H1 (cell line): ENCODE results near the gene RPL39L. TPM values are rescaled to one million over a fixed set of nuclear protein-coding genes. Genes with fewer than 3 reads are reported as not detected.

Experiments used
- CTCF ChIA-PET: fragments of 300-600 bp; sonication (Branson Sonifier 250); formaldehyde crosslinking; loops from one replicate; lab custom pipeline; 2021; ENCODE audit not compliant: partially characterized antibody; lab: Charles Lee
- POLR2A ChIA-PET: fragments of 300-600 bp; sonication (Branson Sonifier 250); formaldehyde crosslinking; loops from one replicate; lab custom pipeline; 2021; ENCODE audit warnings: inconsistent platforms; ENCODE audit not compliant: partially characterized antibody; lab: Charles Lee
- DNase-seq, 2 experiments: peaks; one replicate each; pipeline versions ENCODE4 v3.0.0 to v3.0.0-alpha.2; 2010 to 2022; ENCODE audit warnings: low spot score in 2 of 2, low read depth in 1 of 2, mixed read lengths in 1 of 2
- FAIRE-seq: peaks from 2 replicates; lab custom pipeline; 2011; peaks lifted over from hg19 to GRCh38; lab: Jason Lieb, UNC
- H2AFZ ChIP-seq: 2 replicates; pipeline ENCODE4 v1.8.1; 2012; ENCODE audit warnings: low read length, inconsistent platforms
- H2AK5ac ChIP-seq: 2 replicates; pipeline ENCODE4 v1.6.1; 2013; ENCODE audit warnings: low read depth, low read length
- H2BK120ac ChIP-seq: replicated peaks from 2 replicates; pipeline ENCODE3; 2013; ENCODE audit warnings: low read depth, low read length, inconsistent platforms
- H2BK12ac ChIP-seq: 2 replicates; pipeline ENCODE4 v1.6.1; 2013; ENCODE audit warnings: low read depth, low read length
- H2BK15ac ChIP-seq: 2 replicates; pipeline ENCODE4 v1.6.1; 2013; ENCODE audit warnings: low read length
- H2BK20ac ChIP-seq: 2 replicates; pipeline ENCODE4 v1.6.1; 2013; ENCODE audit warnings: low read length
- H2BK5ac ChIP-seq: 2 replicates; pipeline ENCODE4 v1.6.1; 2013; ENCODE audit warnings: low read depth, low read length
- H3K14ac ChIP-seq: 2 replicates; pipeline ENCODE4 v1.6.1; 2013; ENCODE audit warnings: inconsistent platforms; ENCODE audit not compliant: insufficient read length
- H3K18ac ChIP-seq: 2 replicates; pipeline ENCODE4 v1.6.1; 2013; ENCODE audit warnings: low read length; ENCODE audit errors: extremely low read depth
- H3K23ac ChIP-seq: 2 replicates; pipeline ENCODE4 v1.6.1; 2013; ENCODE audit warnings: inconsistent platforms; ENCODE audit not compliant: insufficient read length
- H3K23me2 ChIP-seq: 2 replicates; pipeline ENCODE4 v1.6.1; 2013; ENCODE audit warnings: low read depth, low read length
- H3K27ac ChIP-seq: 2 replicates; pipeline ENCODE4 v1.6.1; 2011; ENCODE audit warnings: low read depth, low read length, inconsistent platforms
- H3K27me3 ChIP-seq, 4 experiments: replicated peaks in 1 of 4; 1 replicate in 1 of 4; 2 replicates in 3 of 4; pipeline versions ENCODE4 v1.6.1 to v1.8.1; 2011 to 2013; ENCODE audit warnings: low read length in 3 of 4, mild to moderate bottlenecking in 3 of 4, inconsistent platforms in 2 of 4, mixed read lengths in 2 of 4, moderate library complexity in 1 of 4; ENCODE audit not compliant: control insufficient read depth in 3 of 4, insufficient read depth in 3 of 4; ENCODE audit errors: extremely low read depth in 1 of 4
- H3K36me3 ChIP-seq, 4 experiments: 2 replicates each; pipeline versions ENCODE4 v1.6.1 to v1.8.1; 2011 to 2013; ENCODE audit warnings: mild to moderate bottlenecking in 4 of 4, low read length in 3 of 4, moderate library complexity in 2 of 4, control low read depth in 1 of 4, inconsistent platforms in 1 of 4; ENCODE audit not compliant: insufficient read depth in 4 of 4, control insufficient read depth in 2 of 4
- H3K4ac ChIP-seq: replicated peaks from 2 replicates; pipeline ENCODE3; 2013; ENCODE audit warnings: low read length, low read depth, mixed read lengths, inconsistent platforms; ENCODE audit not compliant: insufficient read length
- H3K4me1 ChIP-seq, 4 experiments: replicated peaks in 1 of 4; 1 replicate in 1 of 4; 2 replicates in 3 of 4; pipeline versions ENCODE4 v1.6.1 to v1.8.1; 2011 to 2013; ENCODE audit warnings: low read length in 3 of 4, inconsistent platforms in 2 of 4, mixed read lengths in 1 of 4; ENCODE audit not compliant: insufficient read depth in 4 of 4, control insufficient read depth in 3 of 4
- H3K4me2 ChIP-seq, 2 experiments: 2 replicates each; pipeline versions ENCODE4 v1.6.1 to v1.8.1; 2011 to 2013; ENCODE audit warnings: low read depth in 2 of 2, low read length in 2 of 2, control low read depth in 1 of 2, inconsistent platforms in 1 of 2, mild to moderate bottlenecking in 1 of 2; ENCODE audit not compliant: insufficient read depth in 1 of 2
- H3K4me3 ChIP-seq, 4 experiments: fragments of 200-600, 300-600 bp in 1 of 4; sonication (generic), shearing (Covaris generic), sonication (Bioruptor Twin) in 1 of 4; 2 replicates each; pipeline versions ENCODE4 v1.5.1 to v1.8.1; 2011 to 2016; ENCODE audit warnings: low read length in 4 of 4, low read depth in 3 of 4, control low read depth in 2 of 4, inconsistent platforms in 2 of 4, mild to moderate bottlenecking in 2 of 4, mixed read lengths in 1 of 4, moderate library complexity in 1 of 4; ENCODE audit not compliant: insufficient read depth in 2 of 4; ENCODE audit errors: extremely low read depth in 1 of 4
- H3K56ac ChIP-seq: replicated peaks from 2 replicates; pipeline ENCODE3; 2013; ENCODE audit warnings: low read depth, mild to moderate bottlenecking, mixed read lengths, low read length, inconsistent platforms; ENCODE audit not compliant: insufficient read length
- H3K79me1 ChIP-seq: 2 replicates; pipeline ENCODE4 v1.6.1; 2013; ENCODE audit warnings: low read depth, low read length, control low read depth
- H3K79me2 ChIP-seq, 2 experiments: 2 replicates each; pipeline versions ENCODE4 v1.6.1 to v1.8.1; 2012 to 2013; ENCODE audit warnings: low read length in 2 of 2, mild to moderate bottlenecking in 2 of 2, inconsistent platforms in 1 of 2; ENCODE audit not compliant: insufficient read depth in 2 of 2, control insufficient read depth in 1 of 2
- H3K9ac ChIP-seq, 4 experiments: replicated peaks in 1 of 4; 1 replicate in 1 of 4; 2 replicates in 3 of 4; pipeline versions ENCODE4 v1.6.1 to v1.8.1; 2011 to 2013; ENCODE audit warnings: low read depth in 3 of 4, low read length in 3 of 4, control low read depth in 2 of 4, mild to moderate bottlenecking in 2 of 4, moderate library complexity in 2 of 4, inconsistent platforms in 1 of 4; ENCODE audit errors: extremely low read depth in 1 of 4
- H3K9me3 ChIP-seq, 2 experiments: 2 replicates each; pipeline versions ENCODE4 v1.6.1 to v1.8.1; 2012 to 2013; ENCODE audit warnings: mild to moderate bottlenecking in 2 of 2, moderate library complexity in 2 of 2, control low read depth in 1 of 2, inconsistent platforms in 1 of 2, low read depth in 1 of 2, low read length in 1 of 2, mixed read lengths in 1 of 2; ENCODE audit not compliant: insufficient read depth in 2 of 2
- H4K20me1 ChIP-seq, 2 experiments: replicated peaks in 1 of 2; 2 replicates each; pipeline versions ENCODE3 to v1.8.1; 2011 to 2013; ENCODE audit warnings: inconsistent platforms in 2 of 2, low read length in 2 of 2, mild to moderate bottlenecking in 1 of 2; ENCODE audit not compliant: insufficient read depth in 2 of 2, control insufficient read depth in 1 of 2
- H4K5ac ChIP-seq: 2 replicates; pipeline ENCODE4 v1.6.1; 2013; ENCODE audit warnings: low read length, low read depth, mixed read lengths, inconsistent platforms; ENCODE audit not compliant: insufficient read length
- H4K8ac ChIP-seq: 2 replicates; pipeline ENCODE4 v1.8.0; 2013; ENCODE audit warnings: mild to moderate bottlenecking, moderate library complexity, low read length, inconsistent platforms; ENCODE audit not compliant: insufficient read depth; ENCODE audit errors: extremely low read depth
- H4K91ac ChIP-seq: replicated peaks from 2 replicates; pipeline ENCODE3; 2013; ENCODE audit warnings: low read length, mixed read lengths, inconsistent platforms; ENCODE audit not compliant: insufficient read length
- ATF3 ChIP-seq: IDR thresholded peaks from 2 replicates; pipeline ENCODE4 v1.6.1; 2011; ENCODE audit warnings: low read depth, mild to moderate bottlenecking, low read length; ENCODE audit not compliant: insufficient read depth
- BACH1 ChIP-seq: IDR thresholded peaks from 2 replicates; pipeline ENCODE4 v1.6.1; 2012; ENCODE audit warnings: low read length, improper control_type of control experiment
- CEBPB ChIP-seq: IDR thresholded peaks from 2 replicates; pipeline ENCODE4 v1.6.1; 2012; ENCODE audit warnings: low read depth, low read length
- CTBP2 ChIP-seq: IDR thresholded peaks from 2 replicates; pipeline ENCODE4 v1.7.0; 2011; ENCODE audit warnings: borderline replicate concordance, mild to moderate bottlenecking, moderate library complexity, mixed read lengths, low read length; ENCODE audit not compliant: insufficient read depth, insufficient read length
- GABPA ChIP-seq: IDR thresholded peaks from 2 replicates; pipeline ENCODE4 v1.6.1; 2011; ENCODE audit warnings: mild to moderate bottlenecking, low read length, moderate library complexity, borderline replicate concordance; ENCODE audit not compliant: insufficient read depth
- HDAC6 ChIP-seq: IDR thresholded peaks from one replicate; pipeline ENCODE4 v1.7.1; 2012; ENCODE audit warnings: low read depth, mild to moderate bottlenecking, inconsistent platforms, low read length, moderate library complexity
- JUN ChIP-seq: IDR thresholded peaks from 2 replicates; pipeline ENCODE4 v1.6.1; 2011; ENCODE audit warnings: low read depth, mild to moderate bottlenecking, improper control_type of control experiment, low read length
- KDM4A ChIP-seq: IDR thresholded peaks from one replicate; pipeline ENCODE4 v1.7.1; 2012; ENCODE audit warnings: low read depth, mild to moderate bottlenecking, moderate library complexity, low read length, inconsistent platforms; ENCODE audit not compliant: severe bottlenecking
- NRF1 ChIP-seq: IDR thresholded peaks from 2 replicates; pipeline ENCODE4 v1.6.1; 2011; ENCODE audit warnings: mild to moderate bottlenecking, low read depth, low read length, improper control_type of control experiment
- RXRA ChIP-seq: IDR thresholded peaks from 2 replicates; pipeline ENCODE4 v1.6.1; 2011; ENCODE audit warnings: low read depth, mild to moderate bottlenecking, low read length, moderate library complexity; ENCODE audit not compliant: insufficient read depth
- SIRT6 ChIP-seq: IDR thresholded peaks from one replicate; pipeline ENCODE4 v1.7.1; 2012; ENCODE audit warnings: low read length, inconsistent platforms
- SIX5 ChIP-seq: IDR thresholded peaks from 2 replicates; pipeline ENCODE4 v1.6.1; 2011; ENCODE audit warnings: mild to moderate bottlenecking, low read depth, low read length
- SP4 ChIP-seq: IDR thresholded peaks from 2 replicates; pipeline ENCODE4 v1.6.1; 2012; ENCODE audit warnings: low read length, inconsistent platforms
- WGBS, 2 experiments: shearing (Covaris generic) in 1 of 2; methylation state at CpG; one replicate each; pipeline versions ENCODE4 v1.1.6 to v1.1.7; 2013 to 2015; ENCODE audit warnings: low lambda C conversion rate in 2 of 2, mixed read lengths in 2 of 2, inconsistent platforms in 1 of 2, low coverage in 1 of 2, missing lambda C conversion rate in 1 of 2; ENCODE audit not compliant: insufficient replicate concordance in 2 of 2, insufficient coverage in 1 of 2, insufficient read length in 1 of 2; ENCODE audit errors: extremely low coverage in 1 of 2, missing lambda C conversion rate in 1 of 2; 5-methylcytosine and 5-hydroxymethylcytosine counted together
- polyA plus RNA-seq, 7 experiments: library from polyadenylated mRNA; depleted of rRNA in 3 of 7; stranded (reverse) in 5 of 7; unstranded in 2 of 7; fragments of >200 nt in 5 of 7; fragments of 200-250 nt in 2 of 7; gene quantifications; 1 replicate in 5 of 7; 2 replicates in 1 of 7; 4 replicates in 1 of 7; pipeline versions ENCODE4 v1.2.1 to v1.2.3, GENCODE V29; 2011 to 2013; ENCODE audit warnings: missing spikeins in 2 of 7, mixed read lengths in 2 of 7
- total RNA-seq: library from RNA; stranded (reverse); fragmentation: NEBNext Ultra II Directional; extraction: Animal tissue kit (Norgen Biotek cat#: 25700); gene quantifications from 2 replicates; pipeline ENCODE4 v1.2.1, GENCODE V29; 2021

RPL39L gene
- total and polyA plus RNA-seq, 2 of the 8 experiments (the other 6 are each of a cell fraction or from before 2014, with no cell fraction given): 51.8 to 67.7 TPM

GRCh38 chr3:187120326-187120725 lies 19.0 kb downstream of the RPL39L start:
- Histone ChIP-seq H2AK5ac (no peak overlapping the region), H3K56ac (no peak overlapping the region), H3K27me3 (no peaks in the 10 kb centered on the region), H3K4ac (no peak overlapping the region), H2AFZ (no peak overlapping the region), H3K27ac (no peak overlapping the region), H3K23me2 (no peaks in the 10 kb centered on the region), H3K79me1 (no peaks in the 10 kb centered on the region), H4K91ac (no peak overlapping the region), H3K4me2 (no peak overlapping the region), H2BK120ac (no peak overlapping the region), H3K9me3 (no peaks in the 10 kb centered on the region), H3K4me1 (no peaks in the 10 kb centered on the region), H2BK12ac (no peak overlapping the region), H3K79me2 (no peaks in the 10 kb centered on the region), H4K5ac (no peak overlapping the region), H2BK20ac (no peak overlapping the region), H4K8ac (no peak overlapping the region), H3K23ac (peak overlapping the region; percentile 35), H3K4me3 (no peak overlapping the region), H3K18ac (no peak overlapping the region), H2BK5ac (no peak overlapping the region), H3K14ac (no peak overlapping the region), H3K9ac (no peak overlapping the region), H3K36me3 (peaks cover 0 to 7% (median 0%) of the 10 kb centered on the region in 4 experiments; a peak in 3 of 8 replicates), H4K20me1 (peaks cover 0 to 1% of the 10 kb centered on the region in 2 experiments), H2BK15ac (no peak overlapping the region)
- no peak for TF ChIP-seq SIRT6
- TF ChIP-seq JUN: no peak
- no peak for TF ChIP-seq BACH1
- no peak for TF ChIP-seq ATF3
- TF ChIP-seq KDM4A: no peak
- TF ChIP-seq HDAC6: no peak
- no peak for TF ChIP-seq SP4
- TF ChIP-seq GABPA: no peak
- no peak for TF ChIP-seq CEBPB
- TF ChIP-seq SIX5: no peak
- TF ChIP-seq CTBP2: no peak
- TF ChIP-seq RXRA: no peak
- TF ChIP-seq NRF1: no peak
- ChIA-PET CTCF (interaction anchor here (2.0 kb wide), 1 partner anchor 19 kb away, joined by 8 read pairs; the partner anchor contains the start of gene RPL39L), POLR2A (no interaction called here)
- FAIRE-seq (no peak), DNase-seq (no peak)
- WGBS, 2 experiments: 91% methylated on average over 2 of the region's 2 CpGs; no CpG with 5 or more reads in 1 of the 2 experiments
